WERI-Rb-1 (cell line): Measurements from ENCODE around the gene MYO10.

Experiments used
- DNase-seq: peaks from one replicate; pipeline ENCODE4 v3.0.0-alpha.2; 2020
- H3K27ac ChIP-seq: fragments of 250-450 bp; sonication (Bioruptor Pico); 2 replicates; pipeline ENCODE4 v1.5.1; 2020; ENCODE audit warnings: mild to moderate bottlenecking, moderate library complexity
- H3K27me3 ChIP-seq: fragments of 250-450 bp; sonication (Bioruptor Pico); 2 replicates; pipeline ENCODE4 v1.5.1; 2021; ENCODE audit warnings: mild to moderate bottlenecking, low read depth, moderate library complexity; ENCODE audit not compliant: insufficient read depth, severe bottlenecking
- H3K36me3 ChIP-seq: fragments of 250-450 bp; sonication (Bioruptor Pico); 2 replicates; pipeline ENCODE4 v1.5.1; 2020; ENCODE audit warnings: mild to moderate bottlenecking, moderate library complexity
- H3K4me3 ChIP-seq: 2 replicates; pipeline ENCODE4 v1.5.1; 2011; ENCODE audit warnings: low read depth, mild to moderate bottlenecking, control low read depth, low read length
- H3K9me3 ChIP-seq: fragments of 250-450 bp; sonication (Bioruptor Pico); 2 replicates; pipeline ENCODE4 v1.5.1; 2021; ENCODE audit warnings: mild to moderate bottlenecking, moderate library complexity; ENCODE audit not compliant: severe bottlenecking
- CTCF ChIP-seq: IDR thresholded peaks from 2 replicates; pipeline ENCODE4 v1.5.1; 2011; ENCODE audit warnings: low read depth, mild to moderate bottlenecking, control low read depth, inconsistent platforms, low read length

The MYO10 gene

GRCh38 chr5:16853518-16853917 lies 82.6 kb downstream of the MYO10 start:
- H3K36me3 ChIP-seq, result no peaks in the 10 kb centered on the region
- H3K4me3 ChIP-seq, result peak overlapping the region; percentile 1
- no peak for TF ChIP-seq CTCF
- H3K9me3 ChIP-seq, result no peaks in the 10 kb centered on the region
- no peaks in the 10 kb centered on the region for H3K27me3 ChIP-seq
- peak overlapping the region; percentile 80 for H3K27ac ChIP-seq
- peak; percentile 59 for DNase-seq

DNA sequence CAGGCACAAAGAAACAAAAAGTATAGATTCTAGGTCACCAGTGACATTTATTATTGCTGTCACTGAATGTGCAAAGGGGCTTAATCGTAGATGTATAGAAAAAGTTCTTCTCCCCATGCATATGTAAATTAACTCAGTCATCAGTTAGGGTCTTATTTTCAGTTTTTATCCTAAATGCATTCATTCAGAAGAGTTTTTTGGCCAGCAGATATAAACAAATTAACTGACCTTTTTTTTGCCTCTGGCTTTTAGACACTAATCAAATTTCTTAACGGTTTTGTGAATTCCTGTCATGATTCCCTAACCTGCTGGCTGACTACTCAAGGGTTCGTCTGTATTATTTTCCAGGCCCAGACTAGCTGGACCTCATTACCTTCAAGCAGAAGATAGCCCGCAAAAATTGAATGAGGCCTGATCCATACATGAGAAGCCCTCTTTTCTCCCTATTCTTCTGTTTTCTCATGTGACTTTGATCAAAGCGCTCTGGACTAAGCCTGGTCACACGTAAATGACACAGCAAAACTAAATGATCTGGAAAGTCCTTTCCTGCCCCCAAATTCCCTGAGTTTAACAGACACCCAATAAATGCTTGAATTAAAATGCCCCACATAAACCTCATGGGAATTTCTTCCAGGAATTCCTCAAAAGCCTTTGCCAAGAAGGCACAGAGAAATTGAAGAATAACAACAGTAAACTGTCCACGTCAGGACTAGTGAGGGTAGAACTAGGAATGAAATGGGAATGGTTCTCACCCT lies 83.7 kb downstream of the MYO10 start:
- Histone ChIP-seq H3K27ac (peak overlapping the region; percentile 80), H3K27me3 (no peaks in the 10 kb centered on the region), H3K4me3 (no peak overlapping the region), H3K36me3 (no peaks in the 10 kb centered on the region), H3K9me3 (no peaks in the 10 kb centered on the region)
- TF ChIP-seq CTCF, result no peak
- no peak for DNase-seq

DNA sequence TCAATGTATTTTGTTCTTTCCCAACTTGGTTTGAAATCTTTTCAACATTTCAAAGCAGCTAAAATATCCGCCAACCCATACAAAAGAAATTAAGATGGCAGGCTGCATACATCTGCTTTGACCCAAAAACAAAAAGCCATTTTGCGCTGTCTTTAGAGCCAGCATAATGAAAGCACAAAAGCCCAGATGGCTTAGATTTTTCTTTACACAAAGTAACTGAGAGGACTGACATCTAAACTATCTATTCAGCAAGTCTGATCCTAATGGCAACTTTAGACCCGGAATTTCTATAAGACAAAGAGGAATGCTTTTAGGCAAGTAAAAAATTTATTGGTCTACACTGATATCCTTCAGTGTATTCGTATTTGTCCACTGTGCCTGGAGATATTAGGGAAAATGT lies 86.3 kb downstream of the MYO10 start:
- TF ChIP-seq CTCF, result no peak
- DNase-seq, result no peak
- Histone ChIP-seq H3K27me3 (no peaks in the 10 kb centered on the region), H3K9me3 (no peaks in the 10 kb centered on the region), H3K4me3 (no peak overlapping the region), H3K27ac (no peak overlapping the region), H3K36me3 (peaks cover 4% of the 10 kb centered on the region; the same call in 1 of the 2 replicates)

DNA sequence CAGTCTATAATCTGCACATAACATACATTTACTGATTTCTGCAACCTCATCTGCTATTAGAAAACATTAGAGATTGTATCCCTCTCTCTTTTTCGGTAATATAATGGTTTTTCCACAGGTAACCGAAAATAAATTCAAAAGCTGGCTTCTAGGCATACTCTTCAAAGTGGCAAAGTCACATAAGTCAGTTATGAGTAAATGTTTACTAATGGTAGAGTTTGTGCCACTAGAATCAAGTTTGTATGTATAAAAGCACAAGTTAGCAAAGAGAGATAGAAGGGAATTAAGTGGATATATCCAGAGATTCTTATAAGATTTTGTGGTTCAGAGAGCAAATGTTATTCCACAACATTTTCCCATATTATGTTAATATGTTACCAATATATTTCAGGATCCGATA lies 86.9 kb downstream of the MYO10 start:
- Histone ChIP-seq H3K27ac (no peak overlapping the region), H3K36me3 (peaks cover 4% of the 10 kb centered on the region; the same call in 1 of the 2 replicates), H3K4me3 (no peak overlapping the region), H3K27me3 (no peaks in the 10 kb centered on the region), H3K9me3 (no peaks in the 10 kb centered on the region)
- DNase-seq, result no peak
- TF ChIP-seq CTCF, result no peak

- peak; percentile 22; the same call in 1 of the 2 replicates for TF ChIP-seq CTCF
- Histone ChIP-seq H3K36me3 (peaks cover 6% of the 10 kb centered on the region; the same call in 1 of the 2 replicates), H3K9me3 (no peaks in the 10 kb centered on the region), H3K4me3 (no peak overlapping the region), H3K27me3 (no peaks in the 10 kb centered on the region), H3K27ac (no peak overlapping the region)
- DNase-seq, result no peak
Observed at GRCh38 chr5:16844952-16845351, 91.1 kb downstream of the MYO10 start.

DNA sequence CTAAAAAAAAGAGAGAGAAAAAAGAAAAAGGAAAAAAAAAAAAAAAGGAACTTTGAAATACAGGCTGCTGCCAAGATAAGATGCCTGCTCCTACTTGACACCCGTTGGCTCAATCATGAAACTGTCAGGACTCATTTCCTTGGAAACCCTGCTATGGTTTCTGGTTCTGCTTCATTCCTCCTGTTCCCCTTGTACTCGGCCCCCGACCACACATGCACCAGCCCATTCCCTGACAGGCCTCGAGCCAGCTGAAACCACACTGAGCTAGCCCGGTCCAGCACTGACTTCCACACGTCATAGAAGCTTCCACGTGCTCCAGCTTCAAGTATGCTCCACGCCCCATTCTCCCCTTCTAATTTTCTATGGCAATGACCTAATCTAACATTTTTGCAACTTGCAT lies 93.2 kb downstream of the MYO10 start:
- H3K4me3 ChIP-seq, result no peak overlapping the region

More for the DNA sequence above, 93.2 kb downstream of the MYO10 start:
- H3K27ac ChIP-seq, result no peak overlapping the region
- DNase-seq, result no peak
- H3K9me3 ChIP-seq, result no peaks in the 10 kb centered on the region
- TF ChIP-seq CTCF, result no peak
- peaks cover 14% of the 10 kb centered on the region for H3K36me3 ChIP-seq
- no peaks in the 10 kb centered on the region for H3K27me3 ChIP-seq
